IMR-90 (cell line): Measurements from ENCODE around the gene IL18R1. TPM values are rescaled to one million over a fixed set of nuclear protein-coding genes. Genes with fewer than 3 reads are reported as not detected.

Experiments used
- ATAC-seq: fragments of 200-7000 bp; cut with Tn5 transposase; 2 replicates; pipeline ENCODE4 v1.9.1; 2020; ENCODE audit warnings: low read depth, mild to moderate bottlenecking, moderate library complexity
- BruUV-seq: library from RNA; stranded (reverse); fragments of 400-500 nt; replicated peaks from 2 replicates; lab custom pipeline; 2021; lab: Mats Ljungman, UMichigan
- CTCF ChIA-PET: fragments of 300-600 bp; formaldehyde crosslinking; extraction: SDS; loops from one replicate; lab custom pipeline; 2021; ENCODE audit warnings: antibody characterized with exemption; lab: Yijun Ruan, JAX
- POLR2A ChIA-PET: fragments of 300-600 bp; sonication (Branson Sonifier 250); formaldehyde crosslinking; loops from one replicate; lab custom pipeline; 2022; ENCODE audit warnings: antibody characterized with exemption; ENCODE audit not compliant: unreplicated experiment; lab: Charles Lee
- DNase-seq: peaks from one replicate; pipeline ENCODE4 v3.0.0; 2013
- H2AFZ ChIP-seq: replicated peaks from 2 replicates; pipeline ENCODE3; 2013; ENCODE audit warnings: low read length, mild to moderate bottlenecking; ENCODE audit not compliant: poor library complexity
- H2AK5ac ChIP-seq: 2 replicates; pipeline ENCODE4 v1.6.1; 2013; ENCODE audit warnings: low read depth, low read length, inconsistent platforms
- H2AK9ac ChIP-seq: replicated peaks from 2 replicates; pipeline ENCODE3; 2013; ENCODE audit warnings: mild to moderate bottlenecking, low read depth, low read length, moderate library complexity; ENCODE audit not compliant: poor library complexity
- H2BK120ac ChIP-seq: 2 replicates; pipeline ENCODE4 v1.6.1; 2013; ENCODE audit warnings: low read depth, low read length, inconsistent platforms
- H2BK15ac ChIP-seq: 3 replicates; pipeline ENCODE4 v1.6.1; 2013; ENCODE audit warnings: low read depth, low read length, inconsistent platforms
- H2BK20ac ChIP-seq: 2 replicates; pipeline ENCODE4 v1.6.1; 2013; ENCODE audit warnings: low read depth, mild to moderate bottlenecking, inconsistent platforms, low read length, moderate library complexity
- H2BK5ac ChIP-seq: 2 replicates; pipeline ENCODE4 v1.6.1; 2013; ENCODE audit warnings: mild to moderate bottlenecking, low read depth, low read length, inconsistent platforms; ENCODE audit not compliant: poor library complexity, severe bottlenecking
- H3K14ac ChIP-seq: replicated peaks from 2 replicates; pipeline ENCODE4 v1.6.1; 2013; ENCODE audit warnings: low read depth, low read length, inconsistent platforms
- H3K18ac ChIP-seq: 2 replicates; pipeline ENCODE4 v1.6.1; 2013; ENCODE audit warnings: low read depth, low read length, control low read depth
- H3K23ac ChIP-seq: 2 replicates; pipeline ENCODE4 v1.6.1; 2013; ENCODE audit warnings: low read depth, low read length, inconsistent platforms
- H3K27ac ChIP-seq: 2 replicates; pipeline ENCODE4 v1.5.1; 2013; ENCODE audit warnings: mild to moderate bottlenecking, control low read depth, low read length; ENCODE audit not compliant: insufficient read depth
- H3K27me3 ChIP-seq: 2 replicates; pipeline ENCODE4 v1.6.1; 2013; ENCODE audit warnings: low read length; ENCODE audit not compliant: control insufficient read depth, insufficient read depth
- H3K36me3 ChIP-seq: 2 replicates; pipeline ENCODE4 v1.6.1; 2013; ENCODE audit warnings: low read length, mixed read lengths; ENCODE audit not compliant: control insufficient read depth, insufficient read depth
- H3K4ac ChIP-seq: 2 replicates; pipeline ENCODE4 v1.6.1; 2013; ENCODE audit warnings: low read depth, low read length, inconsistent platforms
- H3K4me1 ChIP-seq: 2 replicates; pipeline ENCODE4 v1.6.1; 2013; ENCODE audit warnings: low read length, mixed read lengths; ENCODE audit not compliant: control insufficient read depth, insufficient read depth
- H3K4me2 ChIP-seq: 2 replicates; pipeline ENCODE4 v1.6.1; 2013; ENCODE audit warnings: low read depth, mild to moderate bottlenecking, control low read depth, low read length, moderate library complexity
- H3K4me3 ChIP-seq: 2 replicates; pipeline ENCODE4 v1.5.1; 2013; ENCODE audit warnings: low read depth, mild to moderate bottlenecking, control low read depth, low read length, moderate library complexity; ENCODE audit not compliant: insufficient read depth
- H3K56ac ChIP-seq: 2 replicates; pipeline ENCODE4 v1.6.1; 2013; ENCODE audit warnings: low read length, inconsistent platforms; ENCODE audit not compliant: insufficient read depth; ENCODE audit errors: extremely low read depth
- H3K79me1 ChIP-seq, 2 experiments: 2 replicates each; pipeline ENCODE4 v1.6.1; 2013; ENCODE audit warnings: low read length in 2 of 2, inconsistent platforms in 1 of 2, low read depth in 1 of 2
- H3K9ac ChIP-seq: 2 replicates; pipeline ENCODE4 v1.6.1; 2013; ENCODE audit warnings: low read depth, low read length, control low read depth
- H3K9me1 ChIP-seq: 2 replicates; pipeline ENCODE4 v1.6.1; 2013; ENCODE audit warnings: low read length, inconsistent platforms; ENCODE audit not compliant: insufficient read depth
- H3K9me3 ChIP-seq: 2 replicates; pipeline ENCODE4 v1.6.1; 2013; ENCODE audit warnings: low read length; ENCODE audit not compliant: control insufficient read depth, insufficient read depth
- H4K20me1 ChIP-seq: 2 replicates; pipeline ENCODE4 v1.6.1; 2013; ENCODE audit warnings: low read length, inconsistent platforms; ENCODE audit not compliant: insufficient read depth
- H4K5ac ChIP-seq: 2 replicates; pipeline ENCODE4 v1.6.1; 2013; ENCODE audit warnings: mild to moderate bottlenecking, low read depth, low read length, control low read depth
- H4K8ac ChIP-seq, 2 experiments: 2 replicates each; pipeline ENCODE4 v1.6.1; 2013; ENCODE audit warnings: low read depth in 2 of 2, low read length in 2 of 2, control low read depth in 1 of 2, inconsistent platforms in 1 of 2
- H4K91ac ChIP-seq: 2 replicates; pipeline ENCODE4 v1.6.1; 2013; ENCODE audit warnings: low read depth, low read length, inconsistent platforms; ENCODE audit not compliant: insufficient read depth
- BHLHE40 ChIP-seq: fragments of 150-350 bp; IDR thresholded peaks from 2 replicates; pipeline ENCODE4 v1.6.1; 2016; ENCODE audit warnings: mild to moderate bottlenecking, low read depth, low read length
- CEBPB ChIP-seq: IDR thresholded peaks from 2 replicates; pipeline ENCODE4 v1.6.1; 2012; ENCODE audit warnings: low read depth, low read length, improper control_type of control experiment
- FOS ChIP-seq: fragments of 150-350 bp; IDR thresholded peaks from 2 replicates; pipeline ENCODE4 v1.6.1; 2016; ENCODE audit warnings: low read depth, low read length
- MAZ ChIP-seq: IDR thresholded peaks from 2 replicates; pipeline ENCODE4 v1.6.1; 2012; ENCODE audit warnings: low read depth, mild to moderate bottlenecking, low read length, improper control_type of control experiment, moderate library complexity, borderline replicate concordance
- NFE2L2 ChIP-seq: fragments of 150-350 bp; IDR thresholded peaks from 2 replicates; pipeline ENCODE4 v1.6.1; 2016; ENCODE audit warnings: low read depth, mild to moderate bottlenecking, low read length
- POLR2A ChIP-seq: IDR thresholded peaks from 2 replicates; pipeline ENCODE4 v1.6.1; 2012; ENCODE audit warnings: mild to moderate bottlenecking, low read depth, low read length
- RAD21 ChIP-seq: IDR thresholded peaks from 2 replicates; pipeline ENCODE4 v1.6.1; 2012; ENCODE audit warnings: low read length, improper control_type of control experiment
- RCOR1 ChIP-seq: IDR thresholded peaks from 2 replicates; pipeline ENCODE4 v1.6.1; 2012; ENCODE audit warnings: mild to moderate bottlenecking, low read length, improper control_type of control experiment; ENCODE audit not compliant: insufficient replicate concordance
- RFX5 ChIP-seq: IDR thresholded peaks from 2 replicates; pipeline ENCODE4 v1.8.0; 2012; ENCODE audit warnings: low read depth, mild to moderate bottlenecking, low read length, moderate library complexity
- SMC3 ChIP-seq: fragments of 150-350 bp; IDR thresholded peaks from 2 replicates; pipeline ENCODE4 v1.6.1; 2016; ENCODE audit warnings: low read depth, mild to moderate bottlenecking, antibody characterized with exemption, low read length, moderate library complexity
- WGBS, 2 experiments: methylation state at CpG; one replicate each; pipeline versions ENCODE4 v1.1.5 to v1.1.7; 2013; ENCODE audit warnings: missing lambda C conversion rate in 2 of 2; ENCODE audit not compliant: insufficient read length in 1 of 2; ENCODE audit errors: extremely low coverage in 2 of 2; 5-methylcytosine and 5-hydroxymethylcytosine counted together
- dilution Hi-C: fragments of 300-500 bp; cut with HindIII; formaldehyde crosslinking; loops from one replicate; pipeline ENCODE4 v1.14.3; 2018; ENCODE audit warnings: low sequenced_read_pairs; ENCODE audit not compliant: unreplicated experiment
- in situ Hi-C: fragments of 300-500 bp; cut with MboI; formaldehyde crosslinking; loops from 3 replicates; pipeline ENCODE4 v1.14.3; 2019; ENCODE audit warnings: low sequenced_read_pairs, inconsistent platforms, mixed read lengths
- intact Hi-C: fragments of 100-400 bp; cut with micrococcal nuclease; formaldehyde crosslinking; loops from 2 replicates; pipeline ENCODE4 v1.10.0; 2022
- polyA plus RNA-seq, 3 experiments: library from polyadenylated mRNA; depleted of rRNA; stranded (reverse); fragments of >200 nt; gene quantifications; 2 replicates each; pipeline ENCODE4 v1.2.3, GENCODE V29; 2012; ENCODE audit warnings: low replicate concordance in 1 of 3
- total RNA-seq: library from RNA; depleted of rRNA; stranded (reverse); fragments of >200 nt; gene quantifications from 2 replicates; pipeline ENCODE4 v1.2.3, GENCODE V29; 2012
- TF ChIP-seq, protein P1 (sequence below): fragments of 150-350 bp; IDR thresholded peaks from 2 replicates; pipeline ENCODE4 v1.6.1; 2016; ENCODE audit warnings: low read depth, mild to moderate bottlenecking, low read length, moderate library complexity, borderline replicate concordance
- TF ChIP-seq, protein P2 (sequence below): fragments of 150-350 bp; IDR thresholded peaks from 2 replicates; pipeline ENCODE4 v1.6.1; 2017; ENCODE audit warnings: mild to moderate bottlenecking, antibody characterized with exemption, low read length, low read depth

IL18R1 gene
- total and polyA plus RNA-seq, 2 of the 4 experiments (the other 2 are of a cell fraction): 0.18 to 0.24 TPM

DNA sequence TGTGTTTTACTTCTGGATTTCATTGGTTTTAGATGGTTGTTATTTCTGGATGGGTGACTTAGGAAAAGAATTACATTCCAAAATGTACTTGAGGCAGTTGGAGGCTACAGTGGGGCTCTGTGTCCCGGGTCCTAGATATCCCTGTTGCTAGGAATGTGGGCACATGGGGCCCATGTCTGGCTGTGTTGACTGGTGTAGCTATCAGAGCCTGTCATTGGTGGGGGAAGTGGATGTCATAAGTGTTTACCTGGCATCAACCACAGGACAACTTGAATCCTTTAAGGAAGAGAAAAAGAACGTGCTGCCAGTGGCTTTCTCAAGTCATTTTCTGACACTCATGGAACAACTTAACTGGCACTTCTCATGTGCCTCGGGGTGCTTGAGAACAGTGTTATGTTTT lies 30.4 kb downstream of the IL18R1 start:
- no CpG with 5 or more reads among the region's 3 CpGs for WGBS, 2 experiments
- Histone ChIP-seq H3K4ac (no peak overlapping the region), H3K23ac (no peak overlapping the region), H4K20me1 (no peaks in the 10 kb centered on the region), H2BK20ac (no peak overlapping the region), H2AK9ac (no peak overlapping the region), H3K9me1 (no peaks in the 10 kb centered on the region), H3K79me1 (no peaks in the 10 kb centered on the region), H2BK5ac (no peak overlapping the region), H3K56ac (no peak overlapping the region), H3K4me2 (no peak overlapping the region), H3K9me3 (peaks cover 3% of the 10 kb centered on the region; the same call in 1 of the 2 replicates), H3K4me3 (no peak overlapping the region), H3K9ac (no peak overlapping the region), H4K8ac (no peak overlapping the region), H3K36me3 (no peaks in the 10 kb centered on the region), H3K4me1 (no peaks in the 10 kb centered on the region), H3K18ac (no peak overlapping the region), H4K91ac (no peak overlapping the region), H2BK15ac (no peak overlapping the region), H4K5ac (no peak overlapping the region), H2AK5ac (no peak overlapping the region), H2BK120ac (no peak overlapping the region), H3K27ac (no peak overlapping the region), H3K27me3 (no peaks in the 10 kb centered on the region), H3K14ac (no peak overlapping the region), H2AFZ (no peak overlapping the region)
- dilution Hi-C loops: no loop called here
- ChIA-PET POLR2A (no interaction called here), CTCF (no interaction called here)
- intact Hi-C loops: no loop called here
- ATAC-seq (no peak), DNase-seq (no peak)
- in situ Hi-C loops: no loop called here
- TF ChIP-seq, protein P1, sequence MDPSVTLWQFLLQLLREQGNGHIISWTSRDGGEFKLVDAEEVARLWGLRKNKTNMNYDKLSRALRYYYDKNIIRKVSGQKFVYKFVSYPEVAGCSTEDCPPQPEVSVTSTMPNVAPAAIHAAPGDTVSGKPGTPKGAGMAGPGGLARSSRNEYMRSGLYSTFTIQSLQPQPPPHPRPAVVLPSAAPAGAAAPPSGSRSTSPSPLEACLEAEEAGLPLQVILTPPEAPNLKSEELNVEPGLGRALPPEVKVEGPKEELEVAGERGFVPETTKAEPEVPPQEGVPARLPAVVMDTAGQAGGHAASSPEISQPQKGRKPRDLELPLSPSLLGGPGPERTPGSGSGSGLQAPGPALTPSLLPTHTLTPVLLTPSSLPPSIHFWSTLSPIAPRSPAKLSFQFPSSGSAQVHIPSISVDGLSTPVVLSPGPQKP: no peak
- no peak for TF ChIP-seq MAZ
- no peak for TF ChIP-seq CEBPB
- no peak for TF ChIP-seq RAD21
- no peak for TF ChIP-seq POLR2A
- TF ChIP-seq RFX5: no peak
- no peak for TF ChIP-seq RCOR1
- TF ChIP-seq BHLHE40: no peak
- no peak for TF ChIP-seq NFE2L2
- TF ChIP-seq, protein P2, sequence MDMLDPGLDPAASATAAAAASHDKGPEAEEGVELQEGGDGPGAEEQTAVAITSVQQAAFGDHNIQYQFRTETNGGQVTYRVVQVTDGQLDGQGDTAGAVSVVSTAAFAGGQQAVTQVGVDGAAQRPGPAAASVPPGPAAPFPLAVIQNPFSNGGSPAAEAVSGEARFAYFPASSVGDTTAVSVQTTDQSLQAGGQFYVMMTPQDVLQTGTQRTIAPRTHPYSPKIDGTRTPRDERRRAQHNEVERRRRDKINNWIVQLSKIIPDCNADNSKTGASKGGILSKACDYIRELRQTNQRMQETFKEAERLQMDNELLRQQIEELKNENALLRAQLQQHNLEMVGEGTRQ: no peak
- no peak for TF ChIP-seq FOS
- no peak for TF ChIP-seq SMC3
- BruUV-seq: no TSS peak
